WTC11 (cell line): ENCODE measurements around the gene LMF2. TPM values are rescaled to one million over a fixed set of nuclear protein-coding genes. Genes with fewer than 3 reads are reported as not detected.

ENCODE experiments used
- ATAC-seq: fragments of 200-7000 bp; cut with Tn5 transposase; 2 replicates; pipeline ENCODE4 v1.10.0; 2021; ENCODE audit warnings: mild to moderate bottlenecking, moderate library complexity
- CTCF ChIA-PET: fragments of 300-600 bp; sonication (Branson Sonifier 250); formaldehyde crosslinking; loops from one replicate; lab custom pipeline; 2021; ENCODE audit warnings: antibody characterized with exemption; lab: Charles Lee
- POLR2A ChIA-PET: fragments of 350-600 bp; sonication (Branson Sonifier 250); formaldehyde crosslinking; loops from one replicate; lab custom pipeline; 2021; ENCODE audit warnings: antibody characterized with exemption; lab: Charles Lee
- DNase-seq: peaks from one replicate; pipeline ENCODE4 v3.0.0; 2021; ENCODE audit warnings: low spot score
- H3K27ac Mint-ChIP-seq: 2 replicates; pipeline ENCODE4 v1.8.0; 2021; ENCODE audit warnings: mixed read lengths
- H3K27me3 Mint-ChIP-seq: 2 replicates; pipeline ENCODE4 v1.8.0; 2021; ENCODE audit warnings: low read depth, mild to moderate bottlenecking, moderate library complexity, mixed read lengths
- H3K36me3 Mint-ChIP-seq: 2 replicates; pipeline ENCODE4 v1.8.0; 2021; ENCODE audit warnings: mixed read lengths
- H3K4me1 Mint-ChIP-seq: 2 replicates; pipeline ENCODE4 v1.8.0; 2022; ENCODE audit warnings: mixed read lengths
- H3K4me3 Mint-ChIP-seq: 2 replicates; pipeline ENCODE4 v1.8.0; 2021; ENCODE audit warnings: mild to moderate bottlenecking, moderate library complexity, mixed read lengths
- H3K9me3 Mint-ChIP-seq: 2 replicates; pipeline ENCODE4 v1.8.0; 2021; ENCODE audit warnings: mixed read lengths
- AR ChIP-seq: fragments of 250-450 bp; sonication (Bioruptor Pico); IDR thresholded peaks from 2 replicates; pipeline ENCODE4 v1.9.0; 2021; ENCODE audit warnings: mild to moderate bottlenecking
- ATF3 ChIP-seq: sonication (generic); formaldehyde crosslinking; conservative IDR thresholded peaks from 2 replicates; pipeline ENCODE4 v1.8.1; 2022; ENCODE audit warnings: mild to moderate bottlenecking, missing genetic modification reagents
- CDX4 ChIP-seq: fragments of 250-450 bp; sonication (Bioruptor Pico); IDR thresholded peaks from 2 replicates; pipeline ENCODE4 v1.9.0; 2021; ENCODE audit warnings: moderate library complexity, mild to moderate bottlenecking, inconsistent platforms, borderline replicate concordance
- E2F5 ChIP-seq: sonication (generic); formaldehyde crosslinking; IDR thresholded peaks from 2 replicates; pipeline ENCODE4 v1.8.1; 2022; ENCODE audit warnings: mild to moderate bottlenecking, moderate library complexity, missing genetic modification reagents
- FOXP1 ChIP-seq: sonication (generic); formaldehyde crosslinking; IDR thresholded peaks from 2 replicates; pipeline ENCODE4 v1.8.0; 2022; ENCODE audit warnings: missing genetic modification reagents, mild to moderate bottlenecking, moderate library complexity, borderline replicate concordance
- FOXP4 ChIP-seq: sonication (generic); formaldehyde crosslinking; IDR thresholded peaks from 2 replicates; pipeline ENCODE4 v1.8.0; 2022; ENCODE audit warnings: mild to moderate bottlenecking, missing genetic modification reagents
- GABPB1 ChIP-seq: sonication (generic); formaldehyde crosslinking; IDR thresholded peaks from 2 replicates; pipeline ENCODE4 v1.8.1; 2023; ENCODE audit warnings: mild to moderate bottlenecking, missing genetic modification reagents
- GRHL2 ChIP-seq: fragments of 250-450 bp; sonication (Bioruptor Pico); IDR thresholded peaks from 2 replicates; pipeline ENCODE4 v1.8.0; 2022; ENCODE audit warnings: mild to moderate bottlenecking, moderate library complexity; ENCODE audit not compliant: insufficient replicate concordance, severe bottlenecking
- GTF2I ChIP-seq: fragments of 250-450 bp; sonication (Bioruptor Pico); conservative IDR thresholded peaks from 2 replicates; pipeline ENCODE4 v1.4.0; 2021; ENCODE audit warnings: mild to moderate bottlenecking
- MYBL2 ChIP-seq: sonication (generic); formaldehyde crosslinking; IDR thresholded peaks from 2 replicates; pipeline ENCODE4 v1.8.1; 2023; ENCODE audit warnings: mild to moderate bottlenecking, moderate library complexity, missing genetic modification reagents
- PRRX2 ChIP-seq: fragments of 250-450 bp; sonication (Bioruptor Pico); IDR thresholded peaks from 2 replicates; pipeline ENCODE4 v1.8.0; 2021; ENCODE audit warnings: mild to moderate bottlenecking
- RELA ChIP-seq: sonication (generic); formaldehyde crosslinking; IDR thresholded peaks from 2 replicates; pipeline ENCODE4 v1.8.1; 2022; ENCODE audit warnings: missing genetic modification reagents, mild to moderate bottlenecking, borderline replicate concordance
- SOX15 ChIP-seq: fragments of 250-450 bp; sonication (Bioruptor Pico); IDR thresholded peaks from 2 replicates; pipeline ENCODE4 v1.9.0; 2021; ENCODE audit warnings: mild to moderate bottlenecking
- TP53 ChIP-seq: sonication (generic); formaldehyde crosslinking; IDR thresholded peaks from 2 replicates; pipeline ENCODE4 v1.8.1; 2023; ENCODE audit warnings: mild to moderate bottlenecking, missing genetic modification reagents
- USF1 ChIP-seq: sonication (generic); formaldehyde crosslinking; IDR thresholded peaks from 2 replicates; pipeline ENCODE4 v1.8.0; 2022; ENCODE audit warnings: mild to moderate bottlenecking, missing genetic modification reagents
- ZNF232 ChIP-seq: sonication (generic); formaldehyde crosslinking; IDR thresholded peaks from 2 replicates; pipeline ENCODE4 v1.8.0; 2022; ENCODE audit warnings: mild to moderate bottlenecking, missing genetic modification reagents
- ZNF263 ChIP-seq: sonication (generic); formaldehyde crosslinking; IDR thresholded peaks from 2 replicates; pipeline ENCODE4 v1.8.1; 2022; ENCODE audit warnings: low read depth, mild to moderate bottlenecking, moderate library complexity, missing genetic modification reagents
- ZNF423 ChIP-seq: fragments of 250-450 bp; sonication (Bioruptor Pico); IDR thresholded peaks from 2 replicates; pipeline ENCODE4 v2.1.2; 2022; ENCODE audit warnings: mild to moderate bottlenecking, moderate library complexity
- ZNF532 ChIP-seq: fragments of 250-450 bp; sonication (Bioruptor Pico); IDR thresholded peaks from 2 replicates; pipeline ENCODE4 v1.9.0; 2021; ENCODE audit warnings: mild to moderate bottlenecking, borderline replicate concordance
- total RNA-seq: library from RNA; stranded (reverse); gene quantifications from 3 replicates; pipeline ENCODE4 v1.2.3, GENCODE V29; 2021

LMF2 gene
- total RNA-seq, 1 experiment from 2014 or later, result 43.7 TPM

- TF ChIP-seq FOXP1 (CRISPR knock-in tag) (no peak), ZNF232 (no peak), RELA (CRISPR knock-in tag) (no peak), CDX4 (no peak)
Measured at GRCh38 chr22:50488886-50489285, 18.6 kb downstream of the LMF2 start (continued).

- H3K27ac Mint-ChIP-seq, result no peak overlapping the region
- H3K4me1 Mint-ChIP-seq, result no peaks in the 10 kb centered on the region
- TF ChIP-seq USF1 (CRISPR knock-in tag) (no peak), GABPB1 (CRISPR knock-in tag) (no peak), GRHL2 (no peak), ATF3 (CRISPR knock-in tag) (no peak), MYBL2 (CRISPR knock-in tag) (no peak), E2F5 (CRISPR knock-in tag) (no peak), ZNF232 (no peak)
- CTCF ChIA-PET, result no interaction called here
- POLR2A ChIA-PET, result no interaction called here
- no peaks in the 10 kb centered on the region for H3K27me3 Mint-ChIP-seq
- DNase-seq (no peak), ATAC-seq (no peak)
- H3K4me3 Mint-ChIP-seq, result no peak overlapping the region
- H3K36me3 Mint-ChIP-seq, result no peaks in the 10 kb centered on the region
- no peaks in the 10 kb centered on the region for H3K9me3 Mint-ChIP-seq
Measured at GRCh38 chr22:50488006-50488677, 19.4 kb downstream of the LMF2 start.

- Mint-ChIP-seq H3K9me3 (no peaks in the 10 kb centered on the region), H3K4me1 (no peaks in the 10 kb centered on the region), H3K27ac (no peak overlapping the region), H3K36me3 (no peaks in the 10 kb centered on the region), H3K4me3 (no peak overlapping the region), H3K27me3 (no peaks in the 10 kb centered on the region)
- ATAC-seq, result no peak
- ChIA-PET CTCF (interaction anchor here (1.0 to 1.3 kb wide), 2 partner anchors 38 to 247 kb away, joined by 3 to 4 read pairs; partner anchors contain the start of gene SCO2), POLR2A (no interaction called here)
- DNase-seq, result no peak
- TF ChIP-seq MYBL2 (CRISPR knock-in tag) (no peak), ZNF263 (CRISPR knock-in tag) (no peak), ZNF532 (CRISPR knock-in tag) (no peak), ZNF423 (no peak), TP53 (CRISPR knock-in tag) (no peak), E2F5 (CRISPR knock-in tag) (no peak), GTF2I (CRISPR knock-in tag) (no peak), PRRX2 (CRISPR knock-in tag) (no peak), FOXP4 (CRISPR knock-in tag) (no peak), AR (CRISPR knock-in tag) (no peak), SOX15 (CRISPR knock-in tag) (no peak)
Measured at GRCh38 chr22:50487290-50488005, 20.1 kb downstream of the LMF2 start.
